Right lung (tissue), 10 donors: Measurements from ENCODE around the gene GRID2IP. TPM values are rescaled to one million over a fixed set of nuclear protein-coding genes. Genes with fewer than 3 reads are reported as not detected.
"Not testable (repeated sequence)": the region's sequence is repeated elsewhere in the genome, so short reads cannot be mapped to it uniquely, and the experiment has no call there.

Experiments used
- DNase-seq, 2 donors: peaks; one replicate each; pipeline ENCODE4 v3.0.0-alpha.2; 2013
- long read RNA-seq, 8 donors: transcript quantifications; one replicate each; lab custom pipeline, GENCODE V29; 2026
- polyA plus RNA-seq, 5 donors: library from polyadenylated mRNA; unstranded; fragments of 120-200 nt; gene quantifications; one replicate each; pipeline versions ENCODE4 v1.2.1 to v1.2.3, GENCODE V29; 2013; ENCODE audit warnings: inconsistent platforms in 1 of 5, low replicate concordance in 1 of 5; ENCODE audit not compliant: insufficient read length in 5 of 5, insufficient read depth in 1 of 5

Gene GRID2IP
- 1 to 10 TPM in 2 of 5 donors, under 1 TPM in 3; 0.81 to 1.3 (median 0.91) TPM for polyA plus RNA-seq
- long read RNA-seq, donor 1 = 0 reads
- long read RNA-seq, donor 2, partial matches to known transcripts = 75 of 93 reads
- long read RNA-seq, donor 2, other reads (novel, unspliced or antisense) = 18 of 93 reads
- long read RNA-seq, donor 3 = 0 reads
- long read RNA-seq, donor 4 = 0 reads
- long read RNA-seq, donor 5 = 0 reads
- long read RNA-seq, donor 6 = 0 reads
- long read RNA-seq, donor 7 = 0 reads
- long read RNA-seq, donor 8 = 0 reads

DNA sequence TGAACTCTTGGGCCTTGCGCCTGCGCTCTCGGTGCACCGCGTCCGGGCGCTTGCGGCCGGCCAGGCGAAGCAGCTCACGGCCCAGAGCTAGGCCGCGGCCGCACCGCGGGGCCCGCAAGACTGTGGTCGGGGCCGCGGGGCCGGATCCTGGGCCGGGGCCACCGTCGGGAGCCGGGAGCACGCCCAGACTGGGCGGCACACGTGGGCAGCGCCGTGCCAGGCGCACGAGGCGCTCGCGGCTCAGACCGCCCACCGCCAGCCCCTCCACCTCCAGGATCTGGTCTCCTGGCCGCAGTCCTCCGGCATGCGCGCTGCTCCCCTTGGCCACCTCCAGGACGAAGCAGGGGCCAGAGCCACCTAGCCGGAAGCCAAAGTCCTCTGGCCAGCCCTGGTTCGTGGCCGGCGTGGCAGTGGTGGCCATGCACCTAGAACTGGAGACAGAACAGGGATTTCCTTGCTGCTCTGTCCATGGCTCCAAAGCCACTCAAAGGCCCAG lies at the start of gene GRID2IP:
Gene GRID2IP, minus strand, starts transcription at position 446 of the 496 bp plus-strand sequence. Its CDS starts 25 bp downstream, at position 421.
- no peak for DNase-seq

DNA sequence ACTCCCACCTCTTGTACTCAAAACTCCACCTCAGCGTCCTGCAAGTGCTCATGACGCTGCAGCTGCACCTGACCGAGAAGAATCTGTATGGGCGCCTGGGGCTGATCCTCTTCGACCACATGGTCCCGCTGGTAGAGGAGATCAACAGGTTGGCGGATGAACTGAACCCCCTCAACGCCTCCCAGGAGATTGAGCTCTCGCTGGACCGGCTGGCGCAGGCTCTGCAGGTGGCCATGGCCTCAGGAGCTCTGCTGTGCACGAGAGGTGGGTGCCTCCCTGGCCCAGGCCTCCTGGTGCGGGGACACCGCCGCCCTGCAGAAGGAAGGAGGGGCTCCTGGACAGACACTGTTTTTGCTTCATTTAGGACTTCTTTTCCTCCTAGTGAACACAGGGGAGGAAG lies 48.8 kb upstream of the GRID2IP start:
- no peak for DNase-seq

DNA sequence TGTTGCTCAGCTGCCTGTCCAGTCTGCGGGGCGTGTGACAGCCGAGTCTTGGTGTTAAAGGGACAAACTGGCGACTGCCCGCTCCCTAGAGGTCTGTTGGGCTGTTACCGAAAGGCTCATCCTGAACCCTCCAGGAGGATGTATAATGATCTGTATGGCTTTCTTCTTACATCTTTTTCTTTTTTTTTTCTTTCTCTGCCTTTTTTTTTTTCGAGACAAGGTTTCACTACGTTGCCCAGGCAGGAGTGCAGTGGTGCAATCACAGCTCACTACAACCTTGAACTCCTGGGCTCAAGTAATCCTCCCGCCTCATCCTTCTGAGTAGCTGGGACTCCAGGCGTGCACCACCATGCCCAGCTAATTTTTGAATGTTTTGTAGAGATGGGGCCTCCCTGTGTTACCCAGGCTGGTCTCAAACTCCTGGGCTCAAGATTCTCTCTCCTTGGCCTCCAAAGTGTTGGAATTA lies 39.4 kb upstream of the GRID2IP start:
- DNase-seq = no peak

DNA sequence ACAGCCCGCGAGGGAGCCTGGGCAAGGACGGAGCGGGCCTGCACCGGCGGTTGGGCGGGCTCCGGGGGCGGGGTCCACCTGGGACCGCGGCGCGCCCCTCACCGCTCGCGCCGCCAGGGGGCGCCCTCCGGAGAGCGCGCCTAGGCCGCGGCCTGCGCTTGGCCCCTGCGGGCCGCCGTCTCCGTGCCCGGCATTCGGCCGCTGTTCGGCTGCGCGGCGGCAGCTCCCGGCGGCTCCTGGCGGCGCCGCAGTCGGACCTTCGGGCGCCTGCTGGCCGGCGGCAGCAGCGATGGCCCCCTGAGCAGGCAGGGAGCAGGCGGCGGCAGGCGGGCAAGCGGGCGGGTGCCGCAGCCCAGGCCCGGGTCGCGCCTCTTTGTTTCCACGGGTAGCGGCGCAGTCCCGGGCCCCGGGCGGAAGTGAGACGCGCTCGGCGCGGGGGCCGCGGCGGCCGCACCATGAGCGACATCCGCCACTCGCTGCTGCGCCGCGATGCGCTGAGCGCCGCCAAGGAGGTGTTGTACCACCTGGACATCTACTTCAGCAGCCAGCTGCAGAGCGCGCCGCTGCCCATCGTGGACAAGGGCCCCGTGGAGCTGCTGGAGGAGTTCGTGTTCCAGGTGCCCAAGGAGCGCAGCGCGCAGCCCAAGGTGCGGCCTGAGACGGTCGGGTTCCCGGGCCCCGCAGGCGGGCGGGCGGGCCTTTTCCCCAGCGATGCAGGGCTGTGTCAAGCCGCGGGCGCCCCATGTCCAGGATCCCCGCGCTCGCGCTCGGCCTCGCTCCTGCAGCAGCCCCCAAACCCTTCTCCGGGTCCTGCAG lies 38.8 kb upstream of the GRID2IP start, which contains the start of gene INTS15:
Gene INTS15, plus strand, starts transcription at position 193 of the 816 bp plus-strand sequence. Its CDS starts 263 bp downstream, at position 456.
- DNase-seq = peak; percentile 82 to 83

DNA sequence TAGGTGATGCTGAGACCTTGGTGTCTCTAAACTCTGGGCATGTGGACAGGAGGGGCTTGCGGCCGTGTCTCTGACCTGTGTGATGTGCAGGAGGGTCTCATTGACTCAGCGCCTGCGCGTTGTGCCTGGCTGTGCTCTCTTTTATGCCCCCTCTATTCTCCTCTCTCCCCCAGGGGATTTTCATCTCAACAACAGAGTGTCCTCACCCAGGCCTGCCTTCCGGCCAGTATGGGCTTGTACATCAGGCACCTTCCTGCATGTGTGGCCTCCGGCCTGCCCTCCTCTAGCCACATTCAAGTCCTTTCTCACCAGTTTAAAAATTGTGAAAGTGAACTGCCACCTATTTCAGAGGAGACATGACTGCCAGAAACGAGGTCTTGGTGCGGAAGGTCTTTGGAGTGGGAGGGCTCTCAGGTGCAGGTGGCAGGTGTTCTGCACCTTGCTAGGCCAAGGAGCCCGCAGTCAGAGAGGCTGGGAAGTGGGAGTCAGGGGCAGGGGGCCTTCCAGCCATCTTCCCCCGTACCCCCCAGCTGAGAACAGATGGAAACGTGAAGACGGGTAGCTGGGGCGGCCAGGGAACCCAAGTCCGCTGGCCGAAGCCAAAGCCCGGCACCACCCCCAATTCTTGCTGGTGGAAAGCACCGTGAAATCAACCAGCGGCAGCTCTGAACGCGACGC lies 38.0 kb upstream of the GRID2IP start:
- DNase-seq = no peak

DNA sequence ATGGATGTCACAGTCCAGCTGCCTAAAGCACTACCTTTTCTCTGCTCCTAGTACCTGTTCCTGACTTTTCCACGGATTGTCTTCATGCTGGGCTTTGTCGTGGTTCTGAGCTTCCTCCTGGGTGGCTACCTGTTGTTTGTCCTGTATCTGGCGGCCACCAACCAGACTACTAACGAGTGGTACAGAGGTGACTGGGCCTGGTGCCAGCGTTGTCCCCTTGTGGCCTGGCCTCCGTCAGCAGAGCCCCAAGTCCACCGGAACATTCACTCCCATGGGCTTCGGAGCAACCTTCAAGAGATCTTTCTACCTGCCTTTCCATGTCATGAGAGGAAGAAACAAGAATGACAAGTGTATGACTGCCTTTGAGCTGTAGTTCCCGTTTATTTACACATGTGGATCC lies 37.3 kb upstream of the GRID2IP start:
- no peak for DNase-seq

DNA sequence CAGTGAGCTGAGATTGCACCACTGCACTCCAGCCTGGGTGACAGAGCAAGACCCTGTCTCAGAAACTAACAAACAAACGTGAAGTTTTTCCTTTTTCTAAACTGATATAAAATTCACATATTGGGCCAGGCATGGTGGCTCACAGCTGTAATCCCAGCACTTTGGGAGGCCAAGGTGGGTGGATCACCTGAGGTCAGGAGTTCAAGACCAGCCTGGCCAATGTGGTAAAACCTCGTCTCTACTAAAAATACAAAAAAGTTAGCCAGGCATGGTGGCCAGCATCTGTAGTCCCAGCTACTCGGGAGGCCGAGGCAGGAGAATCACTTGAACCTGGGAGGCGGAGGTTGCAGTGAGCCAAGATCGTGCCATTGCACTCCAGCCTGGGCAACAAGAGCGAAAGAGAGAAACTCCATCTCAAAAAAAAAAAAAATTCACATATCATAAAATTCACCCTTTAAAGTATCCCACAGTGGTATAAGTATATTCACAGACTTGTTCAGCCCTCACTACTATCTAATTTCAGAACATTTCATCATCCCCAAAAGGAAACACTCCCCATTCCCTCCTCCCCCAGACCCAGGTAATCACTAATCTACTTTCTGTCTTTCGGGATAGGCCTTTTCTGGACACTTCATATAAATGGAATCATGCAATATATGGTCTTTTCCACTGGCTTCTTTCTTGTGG lies 34.6 kb upstream of the GRID2IP start:
- not testable (repeated sequence) for DNase-seq

DNA sequence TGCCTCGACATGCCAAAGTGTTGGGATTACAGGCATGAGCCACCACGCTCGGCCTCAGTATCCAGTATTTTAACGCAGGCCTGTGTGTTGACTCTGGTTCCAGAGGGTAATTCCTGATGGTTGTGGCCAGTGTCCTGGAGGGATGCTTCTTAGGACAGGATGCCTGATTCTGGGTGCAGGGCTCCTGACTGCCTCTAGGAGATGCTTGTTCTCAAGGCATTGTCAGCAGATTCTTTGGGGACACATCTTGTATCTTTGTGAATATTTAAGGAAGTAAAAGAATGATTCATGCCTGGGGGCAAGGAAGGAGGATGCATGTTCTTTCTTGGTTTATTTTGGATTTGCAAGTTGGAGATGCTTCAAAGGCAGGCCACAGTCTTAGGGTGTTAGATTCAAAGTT lies 28.2 kb upstream of the GRID2IP start:
- no peak for DNase-seq

DNA sequence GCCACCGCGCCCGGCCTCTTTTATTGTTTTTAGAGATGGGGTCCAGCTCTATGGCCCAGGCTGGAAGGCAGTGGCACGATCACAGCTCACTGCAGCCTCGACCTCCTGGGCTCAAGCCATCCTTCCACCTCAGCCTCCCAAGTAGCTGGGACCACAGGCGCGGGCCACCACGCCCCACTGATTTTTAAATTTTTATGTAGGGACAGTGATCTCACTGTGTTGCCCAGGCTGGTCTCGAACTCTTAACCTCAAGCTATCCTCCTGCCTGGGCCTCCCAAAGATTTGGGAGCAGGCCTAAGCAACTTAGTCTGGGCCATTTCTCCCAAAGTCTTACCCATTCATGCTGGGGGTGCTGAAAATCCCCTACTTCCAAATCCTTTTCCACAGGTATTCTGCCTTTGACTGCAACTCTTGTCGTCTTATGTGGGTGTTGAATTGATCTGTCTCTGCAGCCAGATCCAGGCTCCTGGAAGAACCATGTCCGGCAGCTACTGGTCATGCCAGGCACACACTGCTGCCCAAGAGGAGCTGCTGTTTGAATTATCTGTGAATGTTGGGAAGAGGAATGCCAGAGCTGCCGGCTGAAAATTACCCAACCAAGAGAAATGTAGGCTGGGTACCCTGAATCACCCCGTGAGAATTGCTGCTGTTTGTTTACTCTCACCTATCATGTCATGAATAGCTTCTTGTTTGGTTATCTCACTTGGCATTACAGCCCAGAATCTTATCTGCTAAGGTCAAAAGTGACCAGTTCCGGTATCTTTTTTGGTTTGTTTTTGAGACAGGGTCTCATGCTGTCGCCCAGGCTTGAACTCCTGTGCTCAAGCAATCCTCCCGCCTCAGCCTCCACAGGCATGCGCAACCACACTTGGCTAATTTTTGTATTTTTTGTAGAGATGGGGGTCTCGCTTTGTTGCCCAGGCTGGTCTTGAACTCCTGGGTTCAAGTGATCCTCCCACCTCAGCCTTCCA lies 27.1 kb upstream of the GRID2IP start:
- no peak for DNase-seq

DNA sequence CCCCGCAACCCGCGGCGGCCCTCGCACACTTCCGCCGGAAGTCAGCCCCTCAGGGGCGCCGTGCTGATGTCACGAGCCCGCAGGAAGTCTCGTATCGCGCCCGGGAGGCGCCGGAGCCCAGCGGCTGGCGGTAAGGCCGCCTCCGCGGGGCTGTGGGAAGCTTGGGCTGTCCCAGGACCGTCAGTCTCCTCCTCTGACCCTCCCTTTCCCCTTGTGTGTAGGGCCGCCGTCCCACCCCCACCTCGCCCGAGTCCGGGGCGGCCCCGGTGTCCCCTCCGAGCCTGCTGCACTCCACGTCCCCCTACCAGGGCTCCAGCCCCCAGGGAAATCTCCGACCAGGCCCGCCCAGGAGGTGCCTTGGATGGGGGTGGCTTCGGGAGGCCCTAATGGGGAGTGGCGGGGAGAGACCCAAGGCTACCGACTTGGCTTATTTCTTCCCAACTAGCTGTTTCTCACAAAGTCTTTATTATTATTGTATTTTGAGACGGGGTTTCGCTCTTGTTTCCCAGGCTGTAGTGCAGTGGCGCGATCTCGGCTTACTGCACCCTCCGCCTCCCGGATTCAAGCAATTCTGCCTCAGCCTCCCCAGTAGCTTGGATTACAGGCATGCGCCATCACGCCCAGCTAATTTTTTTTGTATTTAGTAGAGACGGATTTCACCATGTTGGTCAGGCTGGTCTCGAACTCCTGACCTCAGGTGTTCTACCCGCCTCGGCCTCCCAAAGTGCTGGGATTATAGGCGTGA lies 26.3 kb upstream of the GRID2IP start, which contains the start of gene ZDHHC4:
Gene ZDHHC4, plus strand, starts transcription at position 86 of the 745 bp plus-strand sequence. CDS start 3,108 bp downstream, outside the sequence.
- peak; percentile 89 to 91 for DNase-seq

DNA sequence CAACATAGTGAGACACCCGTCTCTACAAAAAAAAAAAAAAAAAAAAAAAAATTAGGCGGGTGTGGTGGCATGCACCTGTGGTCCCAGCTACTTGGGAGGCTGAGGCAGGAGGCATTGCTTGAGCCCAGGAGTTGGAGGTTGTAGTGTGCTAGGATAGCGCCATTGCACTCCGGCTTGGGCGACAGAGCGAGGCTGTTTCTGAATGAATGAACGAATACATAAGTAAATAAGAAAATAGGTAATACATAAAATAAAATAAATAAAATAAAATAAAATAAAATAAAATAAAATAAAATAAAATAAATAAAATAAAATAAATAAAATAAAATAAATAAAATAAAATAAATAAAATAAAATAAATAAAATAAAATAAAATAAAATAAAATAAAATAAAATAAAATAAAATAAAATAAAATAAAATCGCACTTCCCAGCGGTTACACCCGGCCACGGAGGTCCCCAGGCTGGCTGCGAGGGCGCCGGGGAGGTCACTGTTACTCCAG lies 25.7 kb upstream of the GRID2IP start:
- DNase-seq = not testable (repeated sequence)

DNA sequence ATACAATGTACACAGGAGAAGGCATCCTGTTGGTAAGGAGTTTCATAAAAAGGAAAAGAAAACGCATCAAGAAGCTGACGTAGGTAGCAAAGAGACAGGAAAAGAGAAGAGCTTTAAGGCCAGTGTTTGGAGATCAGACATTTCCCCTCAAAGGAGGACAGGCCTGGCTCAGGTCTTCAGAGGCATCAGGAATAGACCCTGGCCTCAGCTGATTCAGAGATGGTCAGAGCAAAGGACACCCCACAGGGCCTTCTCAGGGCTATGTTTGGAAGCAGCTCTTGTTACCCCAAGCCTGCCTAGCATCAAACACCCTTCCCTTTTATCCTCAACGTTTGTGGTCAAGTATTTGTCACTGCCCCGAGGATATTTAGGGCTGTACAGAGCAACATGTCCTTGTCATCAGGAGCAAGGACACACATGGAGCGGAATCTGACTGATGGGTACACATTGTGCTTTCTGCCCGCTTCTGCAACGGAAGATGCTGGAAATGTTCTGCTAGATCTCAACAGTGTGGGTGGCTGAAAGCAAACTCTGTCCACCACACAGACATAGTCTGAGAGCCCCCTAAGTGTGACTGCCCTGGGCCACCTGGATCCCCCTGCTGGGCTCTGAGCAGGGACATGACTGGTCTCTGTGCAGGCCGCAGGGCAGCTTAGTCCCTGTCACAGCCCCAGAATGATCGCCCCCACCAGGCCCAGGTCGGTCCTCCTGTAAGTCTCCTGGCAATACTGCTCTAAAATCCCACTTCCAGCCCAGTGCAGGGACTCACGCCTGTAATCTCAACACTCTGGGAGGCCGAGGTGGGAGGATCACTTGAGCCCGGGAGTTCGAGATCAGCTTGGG lies 25.0 kb upstream of the GRID2IP start:
- no peak for DNase-seq

DNA sequence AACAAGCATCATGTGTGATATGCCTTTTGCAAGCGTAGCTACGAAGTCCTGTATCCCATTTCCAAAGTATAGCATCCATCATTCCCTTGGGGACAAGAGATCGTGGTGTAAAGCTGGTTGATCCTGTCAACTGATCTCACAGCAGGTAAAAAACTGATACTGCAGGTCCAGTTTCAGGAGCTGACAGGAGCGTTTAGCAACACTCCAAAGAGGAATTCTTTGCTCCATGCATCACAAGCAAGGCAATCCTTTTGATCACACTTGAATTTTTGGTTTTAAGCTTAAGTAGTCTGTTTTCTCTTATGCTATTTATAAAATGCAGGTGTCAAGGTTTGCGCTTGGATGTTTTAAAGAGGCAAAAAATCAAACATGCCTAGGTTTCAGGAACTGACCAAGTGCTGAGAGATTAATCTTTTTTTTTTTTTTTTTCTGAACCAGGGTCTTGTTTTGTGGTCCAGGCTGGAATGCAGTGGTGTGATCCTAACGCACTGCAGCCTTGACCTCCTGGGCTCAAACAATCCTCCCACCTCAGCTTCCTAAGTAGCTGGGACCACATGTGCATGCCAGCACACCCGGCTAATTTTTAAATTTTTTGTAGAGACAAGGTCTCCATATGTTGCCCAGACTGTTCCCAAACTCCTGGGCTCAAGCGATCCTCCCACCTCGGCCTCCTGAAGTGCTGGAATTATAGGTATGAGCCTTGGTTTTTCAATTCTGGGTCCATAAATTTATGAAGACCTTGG lies 24.2 kb upstream of the GRID2IP start:
- no peak for DNase-seq

DNA sequence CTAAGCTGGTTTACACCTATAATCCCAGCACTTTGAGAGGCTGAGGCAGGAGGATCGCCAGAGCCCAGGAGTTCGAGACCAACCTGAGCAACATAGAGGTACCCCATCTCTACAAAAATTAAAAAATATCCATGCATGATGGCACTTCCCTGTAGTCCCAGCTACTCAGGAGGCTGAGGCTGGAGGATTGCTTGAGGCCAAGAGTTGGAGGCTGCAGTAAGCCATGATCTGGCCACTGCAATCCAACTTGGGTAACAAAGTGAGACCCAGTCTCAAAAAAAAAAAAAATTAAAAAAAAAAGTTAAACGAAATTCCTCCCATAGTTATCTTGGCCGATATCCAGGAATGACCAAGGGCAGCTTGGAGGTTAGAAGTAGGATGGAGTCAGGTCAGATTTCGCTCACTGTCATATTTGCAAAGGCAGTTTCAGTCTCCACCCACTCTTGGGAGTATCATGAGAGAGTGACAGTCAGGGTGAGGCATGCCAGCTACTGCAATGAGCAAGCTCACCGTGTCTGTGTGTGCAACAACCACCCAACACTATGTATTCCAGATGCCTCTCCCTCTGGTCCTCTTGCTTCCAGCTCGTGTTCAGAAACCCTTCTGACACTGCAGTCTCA lies 20.0 kb upstream of the GRID2IP start:
- DNase-seq = no peak

DNA sequence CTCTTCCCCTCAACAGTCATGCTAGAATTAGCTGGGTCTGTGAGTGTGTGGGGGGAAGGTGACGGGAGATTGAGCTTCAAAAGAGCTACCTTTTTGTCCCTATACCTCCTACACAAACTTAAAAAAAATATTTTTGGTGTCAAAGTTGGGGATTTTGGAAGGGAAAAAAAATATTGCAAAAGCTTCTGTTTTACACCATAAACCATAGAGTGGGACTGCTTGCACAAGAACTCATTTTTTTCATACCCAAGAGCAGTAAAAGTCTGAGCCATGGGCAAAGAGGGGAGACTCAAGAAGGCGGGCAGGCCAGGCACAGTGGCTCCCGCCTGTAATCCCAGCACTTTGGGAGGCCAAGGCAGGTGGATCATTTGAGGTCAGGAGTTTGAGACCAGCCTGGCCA lies 16.6 kb upstream of the GRID2IP start:
- DNase-seq = no peak

DNA sequence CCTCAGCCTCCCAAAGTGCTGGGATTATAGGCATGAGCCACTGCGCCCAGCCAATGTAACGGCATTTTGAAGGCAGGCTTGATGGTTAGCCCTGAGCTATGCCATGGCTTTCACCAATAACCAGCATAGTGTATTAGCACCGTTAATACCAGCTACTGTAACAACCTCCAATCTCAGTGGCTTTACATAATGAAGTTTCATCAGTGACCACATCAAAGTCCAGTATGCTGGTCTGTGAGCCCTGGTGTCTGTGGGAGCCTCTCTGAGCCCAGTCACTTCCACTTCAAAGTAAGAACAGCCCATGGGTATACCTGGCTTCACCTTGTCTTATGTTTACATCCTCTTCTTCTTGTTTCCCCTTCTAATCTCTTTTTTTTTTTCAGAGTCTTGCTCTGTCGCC lies 14.4 kb upstream of the GRID2IP start:
- no peak for DNase-seq
